NCI-H1694 (cell line): ENCODE measurements around the gene DUOXA1.
"Not testable (repeated sequence)": the region's sequence is repeated elsewhere in the genome, so short reads cannot be mapped to it uniquely, and the experiment has no call there.

Experiments
- DNase-seq: peaks from one replicate; lab custom pipeline; 2025; lab: John Stamatoyannopoulos, UW

The DUOXA1 gene

DNA sequence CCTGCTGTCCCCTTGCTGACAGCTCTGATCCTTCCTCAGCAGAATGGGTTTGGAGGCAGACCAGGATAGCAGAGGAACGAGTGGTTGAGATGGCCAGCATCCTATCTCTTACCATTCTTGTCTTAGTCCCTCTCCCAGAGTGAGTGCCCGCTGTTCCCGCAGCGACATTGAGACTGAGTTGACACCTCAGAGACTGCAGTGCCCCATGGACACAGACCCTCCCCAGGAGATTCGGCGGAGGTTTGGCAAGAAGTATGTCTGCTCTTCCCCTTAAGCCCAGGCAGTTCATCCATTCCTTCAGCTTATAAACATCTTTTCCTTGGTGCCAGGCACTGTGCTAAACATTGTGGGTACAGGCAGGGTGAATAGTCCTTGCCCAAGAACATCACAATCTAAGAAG is 21.3 kb upstream of the DUOXA1 start:
- DNase-seq, result no peak

DNA sequence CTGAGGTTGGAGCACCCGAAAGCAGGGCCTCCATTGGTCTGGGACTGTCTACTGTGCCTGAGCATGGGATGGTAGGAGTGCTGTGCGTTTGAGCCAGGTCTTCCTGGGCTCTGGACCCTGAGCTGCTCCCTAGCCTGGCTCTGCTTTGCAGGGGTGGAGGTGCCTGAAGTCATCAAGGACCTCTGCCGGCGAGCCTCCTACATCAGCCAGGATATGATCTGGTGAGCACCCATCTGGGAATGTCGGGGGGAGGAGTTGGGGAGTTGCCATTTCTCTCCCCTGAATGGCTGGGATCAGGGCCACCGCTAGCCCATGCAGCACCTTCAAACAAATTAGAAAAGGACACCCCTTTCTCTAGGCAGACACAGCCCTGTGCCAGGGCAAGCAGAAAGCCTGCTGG is 20.8 kb upstream of the DUOXA1 start:
- DNase-seq, result no peak

DNA sequence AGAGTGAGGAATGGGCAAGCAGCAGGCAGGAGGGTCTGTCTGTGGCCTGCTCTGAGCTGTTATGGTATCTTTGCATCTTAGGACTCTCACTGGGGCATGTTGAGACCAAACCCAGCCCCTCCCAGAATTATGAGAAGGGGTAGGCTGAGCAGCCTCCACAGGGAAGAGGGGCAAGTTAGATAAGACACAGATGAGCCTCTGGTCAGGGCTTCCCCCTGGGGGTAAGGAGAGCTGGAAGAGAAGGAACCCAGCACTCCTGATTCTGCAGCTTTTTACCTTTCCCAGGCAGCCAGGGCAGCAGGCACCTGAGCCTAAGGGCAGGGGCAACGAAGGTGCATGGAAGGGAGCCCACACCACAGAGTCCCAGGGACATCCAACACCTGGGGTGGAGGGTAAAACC is 19.4 kb upstream of the DUOXA1 start:
- no peak for DNase-seq

DNA sequence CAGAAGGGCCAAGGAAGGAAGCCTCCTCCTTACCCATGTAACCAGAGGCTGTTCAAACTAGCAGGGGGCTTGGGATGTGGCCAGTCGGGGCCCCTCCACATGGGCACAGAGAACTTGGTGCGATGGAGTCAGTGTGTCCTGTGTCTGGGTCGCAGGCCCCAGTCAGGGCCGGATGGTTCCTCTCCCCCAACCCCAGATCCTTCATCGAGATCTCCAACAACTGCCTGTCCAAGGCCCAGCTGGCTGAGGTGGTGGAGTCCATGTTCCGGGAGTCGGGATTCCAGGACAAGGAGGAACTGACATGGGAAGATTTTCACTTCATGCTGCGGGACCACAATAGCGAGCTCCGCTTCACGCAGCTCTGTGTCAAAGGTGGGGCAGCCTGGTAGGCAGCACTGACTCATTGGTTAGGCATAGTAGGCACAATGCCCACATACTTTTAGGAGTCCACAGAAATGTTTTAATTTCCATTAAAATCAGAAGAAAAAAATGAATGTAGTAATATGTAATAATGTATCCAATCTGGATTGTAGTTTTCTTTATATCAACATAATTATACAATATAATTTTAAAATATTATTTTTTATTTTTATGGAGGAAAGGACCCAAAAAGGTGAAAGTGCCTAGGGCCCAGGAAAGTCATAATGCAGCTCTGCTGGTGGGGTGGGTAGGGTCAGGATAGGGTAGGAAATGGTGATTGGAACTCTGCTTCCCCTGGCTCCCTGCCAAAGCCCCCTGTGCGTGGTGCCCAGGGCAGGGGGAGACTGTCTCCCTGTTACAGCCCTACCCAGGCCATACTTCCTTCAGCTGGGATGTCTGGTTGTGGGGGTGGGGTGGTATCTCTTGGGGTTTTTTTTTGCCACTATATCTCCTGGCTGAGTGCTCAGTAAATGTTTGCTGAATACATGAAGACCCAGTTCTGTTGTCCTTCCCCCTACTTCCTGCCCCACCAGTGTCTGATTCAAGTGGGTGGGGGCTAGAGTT is 18.7 kb upstream of the DUOXA1 start:
- DNase-seq, result no peak

DNA sequence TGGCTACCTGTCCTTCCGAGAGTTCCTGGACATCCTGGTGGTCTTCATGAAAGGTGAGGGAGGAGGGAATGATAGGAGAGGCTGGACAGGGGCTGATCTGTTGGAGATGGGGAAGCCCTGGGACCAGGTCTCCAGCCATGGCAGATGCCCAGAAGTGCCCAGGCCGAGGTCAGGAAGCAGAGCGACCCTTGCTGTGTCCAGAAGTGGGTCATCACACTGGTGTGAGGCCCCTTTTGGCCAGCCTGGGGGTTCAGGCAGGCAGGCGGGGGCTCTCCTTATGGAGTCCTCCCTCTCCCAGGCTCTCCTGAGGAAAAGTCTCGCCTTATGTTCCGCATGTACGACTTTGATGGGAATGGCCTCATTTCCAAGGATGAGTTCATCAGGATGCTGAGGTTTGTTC is 17.9 kb upstream of the DUOXA1 start:
- DNase-seq, result no peak

DNA sequence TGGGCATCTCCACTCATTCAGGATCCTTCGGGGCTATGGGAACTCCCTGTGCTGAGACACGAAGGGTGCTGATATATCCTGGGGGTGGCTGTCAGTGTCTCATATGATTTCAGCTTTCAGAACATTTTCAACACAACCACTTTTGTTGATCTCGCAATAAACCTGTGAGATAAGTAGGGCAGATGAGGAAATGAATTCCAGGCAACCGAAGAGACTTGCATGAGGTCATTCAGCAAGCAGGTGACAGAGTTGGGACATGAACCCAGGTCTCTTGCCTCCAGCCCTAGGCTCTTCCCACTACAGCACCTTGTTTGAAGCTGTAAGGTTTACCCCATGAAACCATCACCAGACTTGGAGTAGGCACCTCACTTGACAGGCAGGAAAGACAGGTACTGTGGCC is 16.7 kb upstream of the DUOXA1 start:
- DNase-seq, result no peak

DNA sequence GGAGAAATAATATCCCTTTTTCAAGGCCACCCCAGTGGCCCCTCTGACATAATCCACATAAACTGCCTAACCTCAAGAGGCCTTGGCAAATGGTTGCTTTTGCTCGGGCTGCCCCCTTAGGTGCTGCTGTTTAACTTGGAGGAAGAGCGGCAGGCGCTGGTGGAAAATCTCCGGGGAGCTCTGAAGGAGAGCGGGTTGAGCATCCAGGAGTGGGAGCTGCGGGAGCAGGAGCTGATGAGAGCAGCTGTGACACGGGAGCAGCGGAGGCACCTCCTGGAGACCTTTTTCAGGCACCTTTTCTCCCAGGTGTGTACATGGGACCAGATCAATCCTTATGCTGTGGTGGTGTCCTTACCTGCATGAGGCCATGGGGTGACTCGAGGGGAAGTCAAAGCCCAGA is 15.1 kb upstream of the DUOXA1 start:
- no peak for DNase-seq

DNA sequence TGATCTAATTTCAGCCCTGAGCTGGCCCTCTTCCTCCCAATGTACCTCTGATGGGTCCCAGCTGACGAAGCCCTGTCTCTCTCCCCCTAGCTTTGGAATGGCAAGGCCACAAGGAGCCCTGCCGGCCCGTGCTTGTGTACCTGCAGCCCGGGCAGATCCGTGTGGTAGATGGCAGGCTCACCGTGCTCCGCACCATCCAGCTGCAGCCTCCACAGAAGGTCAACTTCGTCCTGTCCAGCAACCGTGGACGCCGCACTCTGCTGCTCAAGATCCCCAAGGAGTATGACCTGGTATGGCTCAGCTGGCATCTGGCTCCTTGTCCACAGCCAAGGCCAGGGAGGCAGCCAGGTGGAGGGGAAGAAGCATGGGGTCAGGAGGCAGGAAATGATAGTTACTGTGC is 14.3 kb upstream of the DUOXA1 start:
- DNase-seq, result no peak

DNA sequence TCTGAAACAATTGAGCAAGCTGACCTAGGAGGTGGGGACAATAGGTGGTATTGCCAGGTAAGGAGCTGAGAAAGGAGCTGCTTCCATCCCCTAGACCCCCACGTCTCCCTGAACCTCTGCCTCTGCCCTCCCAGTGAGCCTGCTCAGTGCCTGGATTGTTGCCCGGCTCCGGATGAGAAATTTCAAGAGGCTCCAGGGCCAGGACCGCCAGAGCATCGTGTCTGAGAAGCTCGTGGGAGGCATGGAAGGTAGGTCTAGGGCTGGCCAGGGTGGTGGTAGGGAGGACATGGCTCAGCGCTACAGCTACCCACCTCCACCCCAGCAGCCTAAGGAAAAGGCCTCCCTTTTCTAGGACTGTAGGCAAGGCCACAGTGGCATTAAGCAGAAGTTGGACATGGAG is 13.4 kb upstream of the DUOXA1 start:
- DNase-seq, result no peak

DNA sequence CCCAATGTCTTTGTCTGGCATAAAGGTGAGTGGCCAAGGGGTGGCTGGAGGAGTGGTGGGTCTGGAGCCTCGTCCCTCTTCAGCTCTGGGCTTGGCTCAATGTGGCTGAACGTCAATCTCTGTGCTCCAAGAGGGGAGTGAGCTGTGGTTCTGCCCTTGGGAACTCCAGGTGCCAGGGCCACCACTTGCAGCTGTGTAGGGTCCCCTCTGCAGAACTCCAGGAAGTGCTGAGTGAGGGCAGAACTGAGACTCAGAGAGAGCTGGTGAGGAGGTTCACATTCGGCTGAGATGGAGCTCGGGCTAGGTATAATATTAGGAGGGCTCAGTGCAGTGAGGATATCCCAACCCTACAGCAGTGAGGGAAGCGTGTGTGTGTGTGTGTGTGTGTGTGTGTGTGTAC is 11.7 kb upstream of the DUOXA1 start:
- DNase-seq, result no peak

DNA sequence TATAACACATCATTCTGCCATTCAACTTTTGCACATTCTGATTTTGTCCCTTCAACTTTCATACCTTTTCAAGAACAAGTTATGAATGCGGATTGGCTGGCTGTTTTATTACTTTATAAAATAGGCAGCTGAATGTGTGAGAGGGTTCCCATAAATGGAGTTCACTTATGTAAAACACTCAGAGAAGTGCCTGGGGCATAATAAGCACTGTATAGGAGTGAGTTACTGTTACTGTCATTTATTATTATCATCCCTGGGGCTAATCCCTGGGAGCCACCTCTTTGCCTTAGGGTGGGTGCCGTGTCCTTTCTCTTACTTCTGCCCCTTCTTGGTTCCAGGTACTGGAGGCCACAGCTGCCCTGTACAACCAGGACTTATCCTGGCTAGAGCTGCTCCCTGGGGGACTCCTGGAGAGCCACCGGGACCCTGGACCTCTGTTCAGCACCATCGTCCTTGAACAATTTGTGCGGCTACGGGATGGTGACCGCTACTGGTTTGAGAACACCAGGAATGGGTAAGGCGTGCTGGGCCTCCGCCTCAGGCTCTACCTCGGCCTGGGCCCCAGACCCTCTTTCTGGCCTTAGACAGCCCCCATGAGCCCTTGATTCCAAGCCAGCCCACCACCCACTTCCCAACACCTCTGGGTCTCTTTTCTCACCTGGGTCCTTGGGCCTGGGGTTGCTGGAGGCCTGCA is 11.0 kb upstream of the DUOXA1 start:
- DNase-seq, result no peak

DNA sequence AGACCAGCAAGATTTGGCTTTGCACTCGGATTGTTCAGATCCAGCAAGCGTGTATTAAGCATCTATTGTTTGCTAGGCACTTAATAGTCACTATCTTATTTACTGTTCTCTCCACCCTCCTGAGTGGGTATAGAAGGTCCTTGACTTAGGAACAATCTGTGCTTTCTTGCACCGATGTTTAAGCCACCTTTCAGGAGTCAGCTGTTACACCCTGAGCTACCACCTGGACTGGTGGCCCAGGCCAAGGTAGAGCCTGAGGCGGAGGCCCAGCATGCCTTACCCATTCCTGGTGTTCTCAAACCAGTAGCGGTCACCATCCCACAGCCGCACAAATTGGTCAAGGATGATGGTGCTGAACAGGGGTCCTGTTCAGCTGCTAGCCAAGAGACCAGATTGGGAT is 10.1 kb upstream of the DUOXA1 start:
- no peak for DNase-seq

DNA sequence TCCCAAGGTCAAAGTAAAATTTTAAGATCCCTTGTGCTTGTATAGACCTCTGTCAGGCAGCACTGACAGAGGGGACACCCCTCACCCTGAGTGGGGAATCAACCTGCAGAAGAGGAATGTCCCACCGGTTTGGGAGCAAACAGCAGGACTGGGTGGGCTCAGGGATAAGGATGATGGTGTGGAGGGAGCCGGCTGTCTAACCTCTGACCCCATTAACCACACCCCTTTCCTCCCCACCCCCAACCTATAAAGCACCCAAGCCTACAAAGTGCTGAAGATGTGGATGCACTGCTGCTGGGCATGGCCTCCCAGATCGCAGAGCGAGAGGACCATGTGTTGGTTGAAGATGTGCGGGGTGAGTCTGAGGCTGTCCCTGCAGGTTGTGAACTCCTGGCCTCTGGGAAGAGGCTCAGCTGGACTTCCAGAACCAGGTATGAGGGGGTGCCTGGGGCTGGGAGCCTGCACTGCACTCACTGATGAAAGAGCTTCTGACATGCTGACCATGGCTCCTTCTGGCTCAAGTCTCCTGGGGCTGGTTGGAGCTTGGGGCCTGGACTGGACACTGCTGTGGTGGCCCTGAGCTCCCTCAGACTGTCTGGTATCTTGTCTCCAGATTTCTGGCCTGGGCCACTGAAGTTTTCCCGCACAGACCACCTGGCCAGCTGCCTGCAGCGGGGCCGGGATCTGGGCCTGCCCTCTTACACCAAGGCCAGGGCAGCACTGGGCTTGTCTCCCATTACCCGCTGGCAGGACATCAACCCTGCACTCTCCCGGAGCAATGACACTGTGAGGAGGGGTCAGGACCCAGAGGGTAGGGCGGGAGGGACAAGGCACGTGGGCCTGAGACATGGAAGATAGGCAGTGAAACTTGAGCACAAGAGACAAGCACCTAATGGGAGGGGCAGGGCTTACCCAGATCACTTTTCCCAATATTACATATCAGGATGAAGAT is 9.4 kb upstream of the DUOXA1 start:
- DNase-seq, result no peak

DNA sequence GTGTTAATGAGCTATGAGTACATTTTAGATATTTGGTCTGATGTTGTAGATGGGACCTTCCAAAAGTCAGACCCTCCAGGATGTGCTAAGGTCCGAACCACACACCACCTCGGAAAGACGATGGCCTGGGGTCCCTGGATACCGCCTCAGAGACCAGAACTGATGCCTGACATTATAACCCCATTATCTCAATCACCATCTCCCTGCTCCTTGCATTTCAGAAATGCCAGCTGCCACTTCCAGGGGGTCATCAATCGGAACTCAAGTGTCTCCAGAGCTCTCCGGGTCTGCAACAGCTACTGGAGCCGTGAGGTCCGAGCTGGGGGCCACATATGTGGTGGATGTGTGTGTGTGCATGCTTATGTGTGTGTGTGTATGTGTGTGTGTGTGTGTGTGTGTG is 8.0 kb upstream of the DUOXA1 start:
- DNase-seq, result no peak

DNA sequence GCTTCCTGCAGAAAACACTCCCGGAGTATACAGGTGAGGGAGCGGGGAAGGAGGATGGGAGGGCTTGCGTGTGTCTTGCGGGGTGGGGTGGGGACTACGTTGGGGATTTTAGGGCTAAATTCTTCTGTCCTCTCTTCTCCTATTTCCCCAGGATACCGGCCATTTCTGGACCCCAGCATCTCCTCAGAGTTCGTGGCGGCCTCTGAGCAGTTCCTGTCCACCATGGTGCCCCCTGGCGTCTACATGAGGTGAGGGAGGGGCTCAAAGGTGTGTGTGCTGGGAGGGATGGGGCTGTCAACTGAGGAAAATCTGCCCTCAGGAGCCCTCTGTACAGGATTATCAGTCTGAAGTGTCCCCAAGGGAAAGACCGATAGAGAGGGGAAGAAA is 6.7 kb upstream of the DUOXA1 start:
- DNase-seq, result no peak

DNA sequence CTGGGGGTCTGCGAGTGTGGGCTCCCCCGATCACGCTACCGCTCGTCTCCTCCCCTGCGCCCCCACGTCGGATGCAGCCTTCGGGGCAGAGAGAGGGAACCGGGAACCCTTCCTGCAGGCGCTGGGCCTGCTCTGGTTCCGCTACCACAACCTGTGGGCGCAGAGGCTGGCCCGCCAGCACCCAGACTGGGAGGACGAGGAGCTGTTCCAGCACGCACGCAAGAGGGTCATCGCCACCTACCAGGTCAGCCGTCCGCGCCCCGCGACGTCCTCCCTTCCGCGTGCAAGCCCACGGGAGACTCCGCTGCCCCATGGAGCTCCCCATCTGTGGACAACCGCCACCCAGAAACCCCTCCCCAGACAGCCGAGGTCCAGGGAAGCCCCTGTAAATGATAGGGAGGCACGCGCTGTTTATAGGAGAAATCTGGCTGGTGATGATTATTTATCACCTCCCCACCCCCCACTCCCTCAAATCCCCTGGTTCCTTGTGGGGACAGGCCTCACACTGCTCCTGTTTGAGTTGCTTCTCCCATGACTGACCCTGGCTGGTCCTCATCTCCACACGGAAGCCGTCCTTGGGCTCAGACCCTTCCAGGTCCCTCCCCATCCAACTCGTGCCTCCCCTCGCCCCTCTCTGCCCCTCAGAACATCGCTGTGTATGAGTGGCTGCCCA is 6.2 kb upstream of the DUOXA1 start:
- DNase-seq, result not testable (repeated sequence)

DNA sequence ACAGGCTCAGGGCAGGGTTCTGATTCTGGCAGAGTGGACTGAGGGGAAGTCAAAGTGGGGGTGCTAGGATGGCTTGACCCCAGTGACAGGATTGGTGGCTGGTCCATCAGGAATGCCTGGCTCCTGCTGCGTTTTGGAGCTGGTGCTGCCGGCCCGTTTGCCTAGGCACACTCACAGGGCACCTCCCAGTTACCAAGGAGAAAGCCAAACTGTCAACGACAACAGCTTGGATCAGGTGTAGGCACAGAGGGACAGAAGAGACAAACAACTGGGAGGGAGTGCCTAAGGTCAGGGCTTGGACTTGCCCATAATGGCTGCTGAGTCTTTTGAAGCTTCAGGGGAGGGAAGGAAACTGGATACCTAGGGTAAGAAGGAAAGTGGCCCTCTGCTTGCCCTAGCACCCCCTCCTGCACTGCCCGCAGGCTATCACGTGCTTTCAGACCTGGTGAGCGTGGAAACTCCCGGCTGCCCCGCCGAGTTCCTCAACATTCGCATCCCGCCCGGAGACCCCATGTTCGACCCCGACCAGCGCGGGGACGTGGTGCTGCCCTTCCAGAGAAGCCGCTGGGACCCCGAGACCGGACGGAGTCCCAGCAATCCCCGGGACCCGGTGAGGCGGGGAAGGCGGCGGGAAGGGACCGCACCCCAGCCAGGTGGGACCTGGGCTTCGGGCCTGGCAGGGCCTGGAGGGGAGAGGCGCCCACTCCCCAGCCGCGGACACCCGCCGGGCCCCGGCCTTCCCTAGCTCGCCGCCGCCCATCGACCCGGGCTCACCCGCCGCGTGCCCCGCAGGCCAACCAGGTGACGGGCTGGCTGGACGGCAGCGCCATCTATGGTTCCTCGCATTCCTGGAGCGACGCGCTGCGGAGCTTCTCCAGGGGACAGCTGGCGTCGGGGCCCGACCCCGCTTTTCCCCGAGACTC is 5.3 kb upstream of the DUOXA1 start:
- DNase-seq, result no peak

DNA sequence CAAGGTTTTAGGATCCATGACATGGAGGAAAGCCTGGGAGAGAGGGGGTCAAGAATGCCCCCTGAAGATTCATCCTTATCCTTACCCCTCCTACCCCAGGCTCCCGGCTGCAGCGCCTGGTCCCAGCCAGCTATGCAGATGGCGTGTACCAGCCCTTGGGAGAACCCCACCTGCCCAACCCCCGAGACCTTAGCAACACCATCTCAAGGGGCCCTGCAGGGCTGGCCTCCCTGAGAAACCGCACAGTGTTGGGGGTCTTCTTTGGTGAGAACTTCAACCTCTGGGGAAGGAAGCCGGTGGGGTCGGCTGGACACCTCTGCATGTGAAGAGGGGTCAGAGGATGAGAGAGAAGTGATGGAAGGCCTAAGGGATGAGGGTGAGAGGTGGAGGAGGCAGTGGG is 4.4 kb upstream of the DUOXA1 start:
- DNase-seq, result no peak

DNA sequence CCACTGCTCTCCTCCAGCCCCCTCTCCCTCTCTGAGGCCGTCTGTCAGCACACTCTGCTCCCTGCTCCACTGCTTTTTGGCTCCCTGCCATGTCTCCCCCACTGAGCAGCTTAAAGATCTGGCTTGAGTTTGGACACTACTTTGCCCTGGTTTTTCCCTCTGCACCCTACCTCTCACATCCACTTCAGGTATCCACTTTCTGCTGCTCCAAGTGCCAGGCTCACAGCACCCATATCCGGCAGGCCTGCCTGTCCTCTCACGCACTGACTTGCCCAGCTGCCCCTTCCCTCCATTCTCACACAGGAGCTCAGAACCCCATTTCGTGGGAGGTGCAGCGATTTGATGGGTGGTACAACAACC is 3.9 kb upstream of the DUOXA1 start:
- DNase-seq, result no peak

DNA sequence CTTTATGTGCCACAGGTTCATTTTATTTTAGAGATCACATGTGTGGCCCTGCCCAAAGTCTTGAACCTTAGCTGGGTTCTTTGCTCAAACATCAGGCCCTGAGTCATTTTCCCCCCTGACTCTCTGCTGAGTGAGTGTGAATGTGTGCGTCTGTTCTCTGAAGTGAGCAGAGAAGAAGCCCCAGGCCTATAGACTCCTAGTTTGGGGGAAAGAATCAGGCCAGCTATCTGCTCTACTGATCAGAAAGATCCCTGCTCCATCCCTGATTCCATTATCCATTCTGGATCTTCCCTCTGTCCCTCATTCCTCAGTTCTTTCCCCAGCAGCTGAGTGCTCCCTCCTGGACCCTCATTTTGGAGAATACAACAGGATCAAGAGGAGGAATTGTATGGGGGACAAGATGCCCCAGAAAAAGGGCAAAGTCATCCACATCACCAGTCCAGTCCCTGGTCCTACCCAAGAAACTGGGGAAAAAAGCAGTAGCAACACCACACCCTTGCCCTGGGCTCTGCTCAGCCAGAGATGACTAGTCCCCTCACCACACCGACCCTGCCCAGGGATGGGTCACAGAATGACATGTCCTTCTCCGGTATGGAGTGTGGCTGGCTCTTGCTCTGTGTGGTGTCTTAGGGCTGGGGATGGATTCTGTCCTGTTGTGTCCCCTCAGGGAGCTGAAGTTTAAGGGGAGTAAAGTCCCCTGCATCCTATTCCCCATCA is 3.3 kb upstream of the DUOXA1 start:
- no peak for DNase-seq
